GM23338 (cell line): ENCODE results near the gene TCF12. TPM values are rescaled to one million over a fixed set of nuclear protein-coding genes. Genes with fewer than 3 reads are reported as not detected.

ENCODE experiments used
- ATAC-seq: fragments of 200-7000 bp; cut with Tn5 transposase; 3 replicates; pipeline ENCODE4 v1.9.1; 2020
- DNase-seq: peaks from one replicate; pipeline ENCODE4 v3.0.0-alpha.2; 2015; ENCODE audit warnings: low spot score
- H2AFZ ChIP-seq: fragments of 200-600 bp; sonication (generic); 2 replicates; pipeline ENCODE4 v1.8.0; 2016; ENCODE audit warnings: antibody characterized with exemption, mild to moderate bottlenecking, moderate library complexity
- H3F3A ChIP-seq: fragments of 200-600 bp; sonication (generic); replicated peaks from 2 replicates; pipeline ENCODE4 v1.8.0; 2017; ENCODE audit warnings: antibody characterized with exemption, mixed run types, low read depth
- H3K27ac ChIP-seq: fragments of 200-600 bp; sonication (generic); 2 replicates; pipeline ENCODE4 v1.6.1; 2016; ENCODE audit warnings: low read depth
- H3K27me3 ChIP-seq: fragments of 200-600 bp; sonication (generic); 2 replicates; pipeline ENCODE4 v1.8.0; 2016; ENCODE audit warnings: mild to moderate bottlenecking, mixed run types, moderate library complexity; ENCODE audit not compliant: insufficient read depth
- H3K36me3 ChIP-seq: fragments of 200-600 bp; sonication (generic); 2 replicates; pipeline ENCODE4 v1.8.0; 2016; ENCODE audit warnings: mild to moderate bottlenecking; ENCODE audit not compliant: insufficient read depth
- H3K4me1 ChIP-seq: fragments of 200-600 bp; sonication (generic); 2 replicates; pipeline ENCODE4 v1.8.0; 2016; ENCODE audit warnings: mild to moderate bottlenecking, moderate library complexity; ENCODE audit not compliant: insufficient read depth
- H3K4me2 ChIP-seq: fragments of 200-600 bp; sonication (generic); 2 replicates; pipeline ENCODE4 v1.7.1; 2017; ENCODE audit warnings: mixed run types
- H3K4me3 ChIP-seq: fragments of 200-600 bp; sonication (generic); 2 replicates; pipeline ENCODE4 v1.6.1; 2016; ENCODE audit warnings: mixed run types
- H3K79me2 ChIP-seq: fragments of 200-600 bp; sonication (generic); replicated peaks from 2 replicates; pipeline ENCODE4 v1.8.0; 2017; ENCODE audit warnings: mild to moderate bottlenecking; ENCODE audit not compliant: insufficient read depth
- H3K9me2 ChIP-seq: fragments of 200-600 bp; sonication (generic); 2 replicates; pipeline ENCODE4 v1.8.0; 2017; ENCODE audit not compliant: insufficient read depth
- H4K20me1 ChIP-seq: fragments of 200-600 bp; sonication (generic); replicated peaks from 2 replicates; pipeline ENCODE4 v1.8.0; 2017; ENCODE audit warnings: mild to moderate bottlenecking; ENCODE audit not compliant: insufficient read depth
- H3K27ac Mint-ChIP-seq: 2 replicates; pipeline ENCODE4 v1.8.0; 2020; ENCODE audit warnings: inconsistent platforms, mild to moderate bottlenecking, moderate library complexity, mixed read lengths
- H3K27me3 Mint-ChIP-seq: 3 replicates; pipeline ENCODE4 v1.8.0; 2022; ENCODE audit warnings: low read depth, mild to moderate bottlenecking, moderate library complexity, mixed read lengths, inconsistent platforms; ENCODE audit not compliant: insufficient read depth, poor library complexity
- H3K36me3 Mint-ChIP-seq: 3 replicates; pipeline ENCODE4 v1.8.0; 2021; ENCODE audit warnings: low read depth, mild to moderate bottlenecking, inconsistent platforms, moderate library complexity, mixed read lengths
- H3K4me1 Mint-ChIP-seq: 3 replicates; pipeline ENCODE4 v1.8.0; 2020; ENCODE audit warnings: mild to moderate bottlenecking, inconsistent platforms, mixed read lengths
- H3K4me3 Mint-ChIP-seq: 3 replicates; pipeline ENCODE4 v1.8.0; 2021; ENCODE audit warnings: moderate library complexity, mild to moderate bottlenecking, inconsistent platforms, mixed read lengths
- H3K9me3 Mint-ChIP-seq: 3 replicates; pipeline ENCODE4 v1.8.0; 2020; ENCODE audit warnings: moderate library complexity, mild to moderate bottlenecking, inconsistent platforms, mixed read lengths
- CREB1 ChIP-seq: fragments of 250-450 bp; sonication (Bioruptor Pico); IDR thresholded peaks from 2 replicates; pipeline ENCODE4 v1.5.0; 2020; ENCODE audit warnings: low read depth, mild to moderate bottlenecking, moderate library complexity
- CTCF ChIP-seq, 2 experiments: fragments of 200-600 bp in 1 of 2; sonication (generic) in 1 of 2; conservative IDR thresholded peaks; 2 replicates each; pipeline versions ENCODE4 v1.5.1 to v1.6.1; 2016 to 2017; ENCODE audit warnings: antibody characterized with exemption in 2 of 2, low read depth in 2 of 2, mild to moderate bottlenecking in 2 of 2, moderate library complexity in 1 of 2
- JUNB ChIP-seq: IDR thresholded peaks from one replicate; pipeline ENCODE4 v1.6.1; 2016; ENCODE audit warnings: antibody characterized with exemption; ENCODE audit not compliant: unreplicated experiment
- POLR2AphosphoS5 ChIP-seq: IDR thresholded peaks from 2 replicates; pipeline ENCODE4 v1.6.1; 2016; ENCODE audit warnings: antibody characterized with exemption, low read depth
- ZNF114 ChIP-seq: fragments of 250-450 bp; sonication (Bioruptor Pico); IDR thresholded peaks from 2 replicates; pipeline ENCODE4 v1.5.0; 2020; ENCODE audit warnings: mild to moderate bottlenecking, moderate library complexity
- ZNF331 ChIP-seq: fragments of 250-450 bp; sonication (Bioruptor Pico); IDR thresholded peaks from 2 replicates; pipeline ENCODE4 v1.5.0; 2020; ENCODE audit warnings: low read depth, mild to moderate bottlenecking, moderate library complexity
- polyA plus RNA-seq: library from polyadenylated mRNA; unstranded; fragments of >200 nt; fragmentation: Nextera tagmentation; extraction: Ambion mirVana; gene quantifications from 2 replicates; pipeline ENCODE4 v1.2.1, GENCODE V29; 2016
- total RNA-seq: library from RNA; depleted of rRNA; stranded (reverse); fragments of >200 nt; shearing (Covaris generic); gene quantifications from 2 replicates; pipeline ENCODE4 v1.2.3, GENCODE V29; 2014
- TF ChIP-seq, protein P1 (sequence below): IDR thresholded peaks from one replicate; pipeline ENCODE4 v1.6.1; 2018; ENCODE audit warnings: antibody characterized with exemption; ENCODE audit not compliant: unreplicated experiment

Gene TCF12
- total and polyA plus RNA-seq, 2 experiments from 2014 or later, result 27.6 to 104 TPM

DNA sequence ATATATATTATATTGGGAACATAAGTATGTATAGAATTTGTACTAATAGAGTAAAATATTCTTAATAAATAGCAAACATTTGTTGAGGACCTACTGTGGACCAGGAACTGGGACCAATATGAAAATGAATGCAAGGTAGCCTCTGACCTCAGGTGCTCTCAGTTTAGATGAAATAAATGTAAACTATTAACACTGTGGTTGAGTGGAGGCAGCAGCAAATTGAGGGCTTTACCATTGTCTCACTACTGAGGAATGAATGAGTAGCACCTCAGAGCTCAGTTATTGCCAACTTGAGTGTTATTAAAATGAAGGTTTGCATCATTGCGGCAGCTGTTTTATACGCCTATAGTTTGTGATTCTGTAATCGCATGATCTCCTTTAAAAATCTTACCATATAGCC is 366.9 kb downstream of the TCF12 start:
- Histone ChIP-seq H3K9me2 (no peaks in the 10 kb centered on the region), H3K4me2 (no peak overlapping the region), H3K27me3 (no peaks in the 10 kb centered on the region), H3K4me1 (peaks cover 19% of the 10 kb centered on the region), H3K27ac (peak overlapping the region; percentile 28; the same call in 1 of the 2 replicates), H2AFZ (no peak overlapping the region), H3K79me2 (no peaks in the 10 kb centered on the region), H3K36me3 (peaks cover 10% of the 10 kb centered on the region; the same call in 1 of the 2 replicates), H3K4me3 (no peak overlapping the region), H4K20me1 (no peaks in the 10 kb centered on the region; the same call in 1 of the 2 replicates), H3F3A (no peaks in the 10 kb centered on the region)
- Mint-ChIP-seq H3K4me1 (peaks cover 23% of the 10 kb centered on the region), H3K4me3 (no peak overlapping the region), H3K27ac (0 out of 2 replicates have a peak overlapping the region, but pooled peaks have one; percentile 42), H3K9me3 (0 out of 3 replicates have a peak, but pooled peaks cover 2% of the 10 kb centered on the region), H3K36me3 (peaks cover 60% of the 10 kb centered on the region), H3K27me3 (no peaks in the 10 kb centered on the region)
- no peak for TF ChIP-seq ZNF114 (CRISPR knock-in tag)
- no peak for TF ChIP-seq ZNF331 (CRISPR knock-in tag)
- no peak for TF ChIP-seq CTCF (conservative IDR thresholded peaks at IDR 0.05; ENCODE audit: low read depth in 2 of 2)
- TF ChIP-seq POLR2AphosphoS5, result no peak
- TF ChIP-seq, protein P1, sequence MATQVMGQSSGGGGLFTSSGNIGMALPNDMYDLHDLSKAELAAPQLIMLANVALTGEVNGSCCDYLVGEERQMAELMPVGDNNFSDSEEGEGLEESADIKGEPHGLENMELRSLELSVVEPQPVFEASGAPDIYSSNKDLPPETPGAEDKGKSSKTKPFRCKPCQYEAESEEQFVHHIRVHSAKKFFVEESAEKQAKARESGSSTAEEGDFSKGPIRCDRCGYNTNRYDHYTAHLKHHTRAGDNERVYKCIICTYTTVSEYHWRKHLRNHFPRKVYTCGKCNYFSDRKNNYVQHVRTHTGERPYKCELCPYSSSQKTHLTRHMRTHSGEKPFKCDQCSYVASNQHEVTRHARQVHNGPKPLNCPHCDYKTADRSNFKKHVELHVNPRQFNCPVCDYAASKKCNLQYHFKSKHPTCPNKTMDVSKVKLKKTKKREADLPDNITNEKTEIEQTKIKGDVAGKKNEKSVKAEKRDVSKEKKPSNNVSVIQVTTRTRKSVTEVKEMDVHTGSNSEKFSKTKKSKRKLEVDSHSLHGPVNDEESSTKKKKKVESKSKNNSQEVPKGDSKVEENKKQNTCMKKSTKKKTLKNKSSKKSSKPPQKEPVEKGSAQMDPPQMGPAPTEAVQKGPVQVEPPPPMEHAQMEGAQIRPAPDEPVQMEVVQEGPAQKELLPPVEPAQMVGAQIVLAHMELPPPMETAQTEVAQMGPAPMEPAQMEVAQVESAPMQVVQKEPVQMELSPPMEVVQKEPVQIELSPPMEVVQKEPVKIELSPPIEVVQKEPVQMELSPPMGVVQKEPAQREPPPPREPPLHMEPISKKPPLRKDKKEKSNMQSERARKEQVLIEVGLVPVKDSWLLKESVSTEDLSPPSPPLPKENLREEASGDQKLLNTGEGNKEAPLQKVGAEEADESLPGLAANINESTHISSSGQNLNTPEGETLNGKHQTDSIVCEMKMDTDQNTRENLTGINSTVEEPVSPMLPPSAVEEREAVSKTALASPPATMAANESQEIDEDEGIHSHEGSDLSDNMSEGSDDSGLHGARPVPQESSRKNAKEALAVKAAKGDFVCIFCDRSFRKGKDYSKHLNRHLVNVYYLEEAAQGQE, result no peak
- ATAC-seq (no peak), DNase-seq (no peak)

- H3K9me3 Mint-ChIP-seq, result 0 out of 3 replicates have a peak, but pooled peaks cover 2% of the 10 kb centered on the region
- H3K4me3 Mint-ChIP-seq, result no peak overlapping the region
- Histone ChIP-seq H3K4me2 (no peak overlapping the region), H3K36me3 (peaks cover 10% of the 10 kb centered on the region; the same call in 1 of the 2 replicates), H3K27me3 (no peaks in the 10 kb centered on the region), H3K27ac (peak overlapping the region; percentile 28; the same call in 1 of the 2 replicates), H4K20me1 (no peaks in the 10 kb centered on the region), H3K79me2 (no peaks in the 10 kb centered on the region), H3K4me3 (no peak overlapping the region), H3K9me2 (no peaks in the 10 kb centered on the region), H3K4me1 (peaks cover 10% of the 10 kb centered on the region; the same call in 1 of the 2 replicates), H3F3A (no peaks in the 10 kb centered on the region), H2AFZ (no peak overlapping the region)
- peak; percentile 90 for ATAC-seq
- peak; percentile 69 for DNase-seq
- H3K36me3 Mint-ChIP-seq, result peaks cover 62% of the 10 kb centered on the region
- H3K4me1 Mint-ChIP-seq, result peaks cover 14% of the 10 kb centered on the region
- H3K27me3 Mint-ChIP-seq, result no peaks in the 10 kb centered on the region
- no peak overlapping the region for H3K27ac Mint-ChIP-seq
- no peak for TF ChIP-seq JUNB
- no peak for TF ChIP-seq CREB1 (CRISPR knock-in tag)
- TF ChIP-seq, protein P1, result no peak
These were observed 368.1 kb downstream of the TCF12 start for GRCh38 chr15:57286446-57287122.
